ENCODE measurements around the gene CDCA4. TPM values are rescaled to one million over a fixed set of nuclear protein-coding genes. Genes with fewer than 3 reads are reported as not detected.
A peak's percentile ranks its signal among the peaks of the same experiment; 100 is the strongest.

The CDCA4 gene
- 41.6 TPM for polyA plus RNA-seq (2013, experiment 1 of 2)
- 41.5 TPM for polyA plus RNA-seq (2013, experiment 2 of 2)

GRCh38 chr14:105020815-105021655 is at the start of gene CDCA4:
CDCA4 (minus strand) TSS chr14:105021083; CDS start chr14:105011929, 9,154 bp downstream.
- Histone ChIP-seq H2BK120ac (ENCODE audit: low read depth, low read length) (peak within 1 kb of the TSS; percentile 30), H2AK5ac (ENCODE audit: low read length) (peak within 1 kb of the TSS; percentile 76), H4K8ac (ENCODE audit: low read depth, low read length) (peak within 1 kb of the TSS; percentile 91), H3K27me3 (ENCODE audit: insufficient read depth, low read length, poor library complexity) (no peaks in the 10 kb centered on the region), H3K4me1 (ENCODE audit: control insufficient read depth, low read depth, low read length) (peaks cover 12% of the 10 kb centered on the region), H2BK15ac (replicated peaks; ENCODE audit: low read depth) (no peak within 1 kb of the TSS), H3K4ac (ENCODE audit: low read depth, low read length) (peak within 1 kb of the TSS; percentile 88), H3K9ac (ENCODE audit: low read length) (peak within 1 kb of the TSS; percentile 100), H2BK5ac (ENCODE audit: low read length) (peak within 1 kb of the TSS; percentile 35), H3K18ac (ENCODE audit: low read length) (peak within 1 kb of the TSS; percentile 95), H3K36me3 (ENCODE audit: control insufficient read depth, insufficient read depth, low read length) (peaks cover 3% of the 10 kb centered on the region), H3K56ac (ENCODE audit: low read length) (peak within 1 kb of the TSS; percentile 96), H3K4me2 (ENCODE audit: low read length) (peak within 1 kb of the TSS; percentile 93), H4K5ac (ENCODE audit: low read length) (no peak within 1 kb of the TSS), H3K79me2 (ENCODE audit: control insufficient read depth, insufficient read depth, low read length) (peaks cover 45% of the 10 kb centered on the region), H3K4me3 (ENCODE audit: low read length) (peak within 1 kb of the TSS; percentile 99), H3K79me1 (ENCODE audit: low read length) (peaks cover 13% of the 10 kb centered on the region), H3K27ac (ENCODE audit: low read depth, low read length) (peak within 1 kb of the TSS; percentile 87), H3K23ac (ENCODE audit: low read length) (peak within 1 kb of the TSS; percentile 94)
- WGBS (ENCODE audit: extremely low coverage, insufficient coverage, low lambda C conversion rate), result no CpG with 5 or more reads among the region's 115 CpGs
- DNase-seq, result peak; percentile 98

- H3K4me3 ChIP-seq (ENCODE audit: low read length), result no peak overlapping the region
- no CpG with 5 or more reads among the region's 20 CpGs for WGBS (ENCODE audit: extremely low coverage, insufficient coverage, low lambda C conversion rate)
- no peak overlapping the region for H2BK120ac ChIP-seq (ENCODE audit: low read depth, low read length)
- no peak overlapping the region for H2BK5ac ChIP-seq (ENCODE audit: low read length)
- H3K4me1 ChIP-seq (ENCODE audit: control insufficient read depth, low read depth, low read length), result no peaks in the 10 kb centered on the region
- H3K79me2 ChIP-seq (ENCODE audit: control insufficient read depth, insufficient read depth, low read length), result no peaks in the 10 kb centered on the region
- no peak overlapping the region for H3K56ac ChIP-seq (ENCODE audit: low read length)
- H3K27me3 ChIP-seq (ENCODE audit: insufficient read depth, low read length, poor library complexity), result no peaks in the 10 kb centered on the region
- DNase-seq, result no peak
- no peak overlapping the region for H3K23ac ChIP-seq (ENCODE audit: low read length)
- H3K18ac ChIP-seq (ENCODE audit: low read length), result no peak overlapping the region
- H3K9ac ChIP-seq (ENCODE audit: low read length), result no peak overlapping the region
- H3K79me1 ChIP-seq (ENCODE audit: low read length), result no peaks in the 10 kb centered on the region
- H3K36me3 ChIP-seq (ENCODE audit: control insufficient read depth, insufficient read depth, low read length), result no peaks in the 10 kb centered on the region
- H3K27ac ChIP-seq (ENCODE audit: low read depth, low read length), result no peak overlapping the region
- H4K5ac ChIP-seq (ENCODE audit: low read length), result no peak overlapping the region
- no peak overlapping the region for H2BK15ac ChIP-seq (replicated peaks; ENCODE audit: low read depth)
- no peak overlapping the region for H3K4ac ChIP-seq (ENCODE audit: low read depth, low read length)
- H3K4me2 ChIP-seq (ENCODE audit: low read length), result no peak overlapping the region
- H2AK5ac ChIP-seq (ENCODE audit: low read length), result no peak overlapping the region
- H4K8ac ChIP-seq (ENCODE audit: low read depth, low read length), result no peak overlapping the region
These were observed 49.2 kb upstream of the CDCA4 start for GRCh38 chr14:105069871-105070759.

GRCh38 chr14:105069522-105069870 is 48.6 kb upstream of the CDCA4 start:
- no peaks in the 10 kb centered on the region for H3K27me3 ChIP-seq (ENCODE audit: insufficient read depth, low read length, poor library complexity)
- H3K4me2 ChIP-seq (ENCODE audit: low read length), result no peak overlapping the region
- H3K4me1 ChIP-seq (ENCODE audit: control insufficient read depth, low read depth, low read length), result no peaks in the 10 kb centered on the region
- no peak overlapping the region for H3K27ac ChIP-seq (ENCODE audit: low read depth, low read length)
- H3K79me1 ChIP-seq (ENCODE audit: low read length), result no peaks in the 10 kb centered on the region
- H2BK120ac ChIP-seq (ENCODE audit: low read depth, low read length), result no peak overlapping the region
- H4K8ac ChIP-seq (ENCODE audit: low read depth, low read length), result no peak overlapping the region
- H3K4ac ChIP-seq (ENCODE audit: low read depth, low read length), result no peak overlapping the region
- H4K5ac ChIP-seq (ENCODE audit: low read length), result no peak overlapping the region
- no peak for DNase-seq
- no peak overlapping the region for H3K18ac ChIP-seq (ENCODE audit: low read length)
- H3K23ac ChIP-seq (ENCODE audit: low read length), result no peak overlapping the region
- no peaks in the 10 kb centered on the region for H3K79me2 ChIP-seq (ENCODE audit: control insufficient read depth, insufficient read depth, low read length)
- no peak overlapping the region for H3K9ac ChIP-seq (ENCODE audit: low read length)
- no peak overlapping the region for H2AK5ac ChIP-seq (ENCODE audit: low read length)
- H3K36me3 ChIP-seq (ENCODE audit: control insufficient read depth, insufficient read depth, low read length), result no peaks in the 10 kb centered on the region
- H3K56ac ChIP-seq (ENCODE audit: low read length), result no peak overlapping the region
- no peak overlapping the region for H2BK15ac ChIP-seq (replicated peaks; ENCODE audit: low read depth)
- no peak overlapping the region for H3K4me3 ChIP-seq (ENCODE audit: low read length)
- WGBS (ENCODE audit: extremely low coverage, insufficient coverage, low lambda C conversion rate), result no CpG with 5 or more reads among the region's 10 CpGs
- no peak overlapping the region for H2BK5ac ChIP-seq (ENCODE audit: low read length)

DNA sequence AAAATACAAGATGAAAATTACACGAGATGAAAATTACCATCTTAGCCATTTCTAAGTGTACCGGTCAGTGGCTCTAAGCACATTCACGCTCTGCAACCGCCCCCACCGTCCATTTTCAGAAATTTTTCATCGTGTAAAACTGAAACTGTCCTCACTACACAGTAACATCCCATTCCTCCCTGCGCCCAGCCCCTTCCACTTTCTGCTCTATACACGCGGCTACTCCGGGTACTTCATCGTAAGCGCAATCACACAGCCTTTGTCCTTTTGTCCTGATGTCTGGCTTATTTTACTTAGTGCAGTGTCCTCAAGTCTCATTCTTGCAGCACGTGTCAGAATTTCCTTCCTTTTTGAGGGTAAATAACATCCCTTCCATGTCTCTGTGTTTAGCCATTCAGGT is 47.9 kb upstream of the CDCA4 start:
- no CpG with 5 or more reads among the region's 13 CpGs for WGBS (ENCODE audit: extremely low coverage, insufficient coverage, low lambda C conversion rate)
- Histone ChIP-seq H3K27me3 (ENCODE audit: insufficient read depth, low read length, poor library complexity) (no peaks in the 10 kb centered on the region), H3K56ac (ENCODE audit: low read length) (no peak overlapping the region), H3K79me1 (ENCODE audit: low read length) (no peaks in the 10 kb centered on the region), H3K4me1 (ENCODE audit: control insufficient read depth, low read depth, low read length) (no peaks in the 10 kb centered on the region), H3K9ac (ENCODE audit: low read length) (no peak overlapping the region), H4K5ac (ENCODE audit: low read length) (no peak overlapping the region), H3K18ac (ENCODE audit: low read length) (no peak overlapping the region), H3K36me3 (ENCODE audit: control insufficient read depth, insufficient read depth, low read length) (no peaks in the 10 kb centered on the region), H3K23ac (ENCODE audit: low read length) (no peak overlapping the region), H2BK120ac (ENCODE audit: low read depth, low read length) (no peak overlapping the region), H3K27ac (ENCODE audit: low read depth, low read length) (no peak overlapping the region), H3K4me3 (ENCODE audit: low read length) (no peak overlapping the region), H3K4ac (ENCODE audit: low read depth, low read length) (no peak overlapping the region), H2AK5ac (ENCODE audit: low read length) (no peak overlapping the region), H2BK5ac (ENCODE audit: low read length) (no peak overlapping the region), H3K79me2 (ENCODE audit: control insufficient read depth, insufficient read depth, low read length) (no peaks in the 10 kb centered on the region), H3K4me2 (ENCODE audit: low read length) (no peak overlapping the region), H4K8ac (ENCODE audit: low read depth, low read length) (no peak overlapping the region), H2BK15ac (replicated peaks; ENCODE audit: low read depth) (no peak overlapping the region)
- DNase-seq, result no peak

DNA sequence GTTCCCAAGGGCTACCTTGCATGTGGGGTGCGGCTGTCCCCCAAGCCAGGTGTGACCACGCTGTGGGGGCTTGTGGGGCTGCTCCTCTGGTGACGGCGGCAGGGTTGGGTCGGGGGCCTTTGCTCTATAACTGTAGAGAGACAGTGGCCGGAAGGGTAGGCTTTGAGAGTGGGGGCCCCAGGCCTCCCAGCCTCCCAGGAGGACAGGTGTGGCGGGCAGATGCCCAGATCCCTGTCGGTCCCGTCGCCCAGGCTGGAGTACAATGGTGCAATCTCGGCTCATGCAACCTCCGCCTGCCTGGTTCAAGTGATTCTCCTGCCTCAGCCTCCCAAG is 47.1 kb upstream of the CDCA4 start:
- no CpG with 5 or more reads among the region's 12 CpGs for WGBS (ENCODE audit: extremely low coverage, insufficient coverage, low lambda C conversion rate)
- Histone ChIP-seq H3K56ac (ENCODE audit: low read length) (no peak overlapping the region), H3K79me1 (ENCODE audit: low read length) (no peaks in the 10 kb centered on the region)

More for the DNA sequence above, 47.1 kb upstream of the CDCA4 start:
- no peak for DNase-seq
- Histone ChIP-seq H3K27me3 (ENCODE audit: insufficient read depth, low read length, poor library complexity) (no peaks in the 10 kb centered on the region), H2AK5ac (ENCODE audit: low read length) (no peak overlapping the region), H3K9ac (ENCODE audit: low read length) (no peak overlapping the region), H3K4me1 (ENCODE audit: control insufficient read depth, low read depth, low read length) (no peaks in the 10 kb centered on the region), H3K23ac (ENCODE audit: low read length) (no peak overlapping the region), H4K5ac (ENCODE audit: low read length) (no peak overlapping the region), H3K4ac (ENCODE audit: low read depth, low read length) (no peak overlapping the region), H3K18ac (ENCODE audit: low read length) (no peak overlapping the region), H2BK120ac (ENCODE audit: low read depth, low read length) (no peak overlapping the region), H3K27ac (ENCODE audit: low read depth, low read length) (no peak overlapping the region), H4K8ac (ENCODE audit: low read depth, low read length) (no peak overlapping the region), H2BK5ac (ENCODE audit: low read length) (no peak overlapping the region), H3K4me3 (ENCODE audit: low read length) (no peak overlapping the region), H3K79me2 (ENCODE audit: control insufficient read depth, insufficient read depth, low read length) (no peaks in the 10 kb centered on the region), H3K36me3 (ENCODE audit: control insufficient read depth, insufficient read depth, low read length) (no peaks in the 10 kb centered on the region), H3K4me2 (ENCODE audit: low read length) (no peak overlapping the region), H2BK15ac (replicated peaks; ENCODE audit: low read depth) (no peak overlapping the region)
